GM12892 (cell line): ENCODE data around the gene SLC25A52.

Source experiments
- POLR2A ChIP-seq: IDR thresholded peaks from 2 replicates; pipeline ENCODE4 v1.6.1; 2011; ENCODE audit warnings: low read depth, low read length, control low read depth
- POLR2AphosphoS5 ChIP-seq: IDR thresholded peaks from 2 replicates; pipeline ENCODE4 v1.6.1; 2011; ENCODE audit warnings: low read depth, low read length, control low read depth

DNA sequence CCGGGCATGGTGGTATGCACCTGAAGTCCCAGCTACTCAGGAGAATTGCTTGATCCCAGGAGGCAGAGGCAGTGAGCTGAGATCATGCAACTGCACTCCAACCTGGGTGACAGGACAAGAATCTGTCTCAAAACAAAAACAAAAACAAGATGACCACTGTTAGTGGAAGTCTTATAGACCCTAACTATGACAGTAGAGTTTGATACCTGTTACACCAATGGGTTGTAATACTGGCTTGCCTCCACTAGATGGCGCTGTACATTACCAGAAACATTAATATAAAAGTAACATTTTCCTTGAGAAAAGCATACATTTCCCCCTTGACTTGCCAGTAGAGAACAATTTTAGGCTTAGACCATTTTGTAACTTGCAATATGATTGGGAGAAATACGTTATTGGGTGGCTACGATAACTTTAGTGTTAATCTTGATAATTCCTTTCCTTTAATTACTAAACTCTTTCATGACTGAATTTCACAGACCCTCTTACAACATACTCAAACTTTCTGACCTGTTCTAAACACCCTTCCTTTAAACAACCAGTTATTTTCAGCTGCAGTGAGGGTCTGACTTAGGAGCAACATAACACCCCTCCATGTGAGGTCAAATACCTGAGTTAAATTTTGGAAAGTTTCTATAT, 19.5 kb downstream of the SLC25A52 start:
- no peak for TF ChIP-seq POLR2AphosphoS5
- no peak for TF ChIP-seq POLR2A
